K562 treated with DMSO at 1 percent for 24 hours (cell line): Measurements from ENCODE around the gene PRB2. TPM values are rescaled to one million over a fixed set of nuclear protein-coding genes. Genes with fewer than 3 reads are reported as not detected.

Experiments
- total RNA-seq: library from RNA; unstranded; fragments of 300-600 nt; gene quantifications from 2 replicates; pipeline ENCODE4 v1.2.3, GENCODE V29; 2022; ENCODE audit warnings: low read depth; ENCODE audit not compliant: insufficient read depth

PRB2 gene
- total RNA-seq, result not detected in 2 replicates

DNA sequence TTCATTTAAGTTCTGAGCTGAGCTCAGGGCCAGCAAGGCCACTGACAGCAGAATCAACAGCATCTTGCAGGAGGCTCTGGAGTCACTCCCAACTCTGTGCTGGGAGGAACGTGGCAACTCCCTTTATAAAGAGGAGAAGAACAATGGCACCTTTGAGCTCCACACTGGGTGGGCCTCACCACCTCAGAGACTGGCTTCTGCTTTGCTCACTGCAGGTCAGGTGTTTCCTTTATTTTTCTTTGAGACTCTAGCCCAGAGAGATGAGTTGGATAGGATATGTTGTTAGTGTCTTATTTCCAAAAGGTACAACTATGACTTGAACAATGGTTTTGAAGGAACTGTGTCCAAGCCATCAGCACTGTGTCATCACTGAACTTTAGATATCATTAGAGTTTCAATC lies at the start of gene PRB2:
PRB2 (minus strand) TSS at position 101 of the 400 bp plus-strand sequence; CDS start at position 63, 38 bp downstream.

Other genes starting within 250 kb of the PRB2 start
- 9.0 and 9.7 TPM in 2 replicates for gene SMIM10L1, start 224.4 kb downstream of the PRB2 start, total RNA-seq
- not detected in 2 replicates for gene TAS2R42, start 208.6 kb downstream of the PRB2 start, total RNA-seq
- 0.39 TPM in 1 of 2 replicates, not detected in the other for gene PRB3, start 125.9 kb downstream of the PRB2 start, total RNA-seq
- not detected in 2 replicates for gene PRB4, start 85.1 kb downstream of the PRB2 start, total RNA-seq